ENCODE results near the gene EEF1A2. TPM values are rescaled to one million over a fixed set of nuclear protein-coding genes. Genes with fewer than 3 reads are reported as not detected.
A peak's percentile ranks its signal among the peaks of the same experiment; 100 is the strongest.

The EEF1A2 gene
- total RNA-seq, 2 donors from 2014 or later: 21.0 to 23.1 TPM

- Histone ChIP-seq H3K27me3 (no peaks in the 10 kb centered on the region), H3K4me1 (peaks cover 5% of the 10 kb centered on the region), H3K36me3 (replicated peaks in 1 of 2; ENCODE audit: insufficient read depth in 1 of 2, low read depth in 2 of 2) (no peaks in the 10 kb centered on the region), H3K9me3 (no peaks in the 10 kb centered on the region), H3K27ac (no peak overlapping the region), H3K4me3 (no peak overlapping the region)
- WGBS, 2 donors: 82 to 83% methylated on average over 8 to 9 of the region's 9 CpGs
- no peak for ATAC-seq
- TF ChIP-seq CTCF (IDR thresholded peaks at IDR 0.05) (no peak), POLR2A (IDR thresholded peaks at IDR 0.05) (no peak)
- DNase-seq: no peak
- intact Hi-C loops (cut with DNase I): no loop called here
These were observed 28.3 kb upstream of the EEF1A2 start for GRCh38 chr20:63527184-63527583.

- Histone ChIP-seq H3K9me3 (no peaks in the 10 kb centered on the region), H3K27me3 (no peaks in the 10 kb centered on the region), H3K4me1 (peaks cover 13% of the 10 kb centered on the region), H3K36me3 (replicated peaks in 1 of 2; ENCODE audit: insufficient read depth in 1 of 2, low read depth in 2 of 2) (no peaks in the 10 kb centered on the region), H3K27ac (no peak overlapping the region), H3K4me3 (no peak overlapping the region)
- no peak for ATAC-seq
- peak in 1 of 4 donors; percentile 16 for DNase-seq
- TF ChIP-seq CTCF (IDR thresholded peaks at IDR 0.05) (no peak), POLR2A (IDR thresholded peaks at IDR 0.05) (no peak)
- 13 to 15% methylated on average over 2 of the region's 2 CpGs for WGBS, 2 donors
- intact Hi-C loops (cut with DNase I): no loop called here
These were observed 27.1 kb upstream of the EEF1A2 start for GRCh38 chr20:63525971-63526370.

- ATAC-seq: no peak
- Histone ChIP-seq H3K4me1 (peaks cover 15% of the 10 kb centered on the region), H3K27me3 (no peaks in the 10 kb centered on the region), H3K27ac (no peak overlapping the region), H3K9me3 (no peaks in the 10 kb centered on the region), H3K4me3 (no peak overlapping the region), H3K36me3 (replicated peaks in 1 of 2; ENCODE audit: insufficient read depth in 1 of 2, low read depth in 2 of 2) (no peaks in the 10 kb centered on the region)
- intact Hi-C loops (cut with DNase I): no loop called here
- no peak for TF ChIP-seq CTCF (IDR thresholded peaks at IDR 0.05)
- 61 to 69% methylated on average over 3 of the region's 3 CpGs for WGBS, 2 donors
- no peak for DNase-seq
These were observed 26.3 kb upstream of the EEF1A2 start for GRCh38 chr20:63525185-63525584.

GRCh38 chr20:63522981-63523611 is 24.2 kb upstream of the EEF1A2 start:
- H3K4me3 ChIP-seq: no peak overlapping the region
- no peak overlapping the region for H3K27ac ChIP-seq
- no peaks in the 10 kb centered on the region for H3K27me3 ChIP-seq
- DNase-seq: peak in 2 of 4 donors; percentile 19 to 36
- 99 to 100% methylated on average over 5 to 11 of the region's 11 CpGs for WGBS, 2 donors
- TF ChIP-seq POLR2A (IDR thresholded peaks at IDR 0.05) (no peak), CTCF (IDR thresholded peaks at IDR 0.05) (no peak)
- H3K36me3 ChIP-seq (replicated peaks in 1 of 2; ENCODE audit: insufficient read depth in 1 of 2, low read depth in 2 of 2): no peaks in the 10 kb centered on the region
- no peaks in the 10 kb centered on the region for H3K9me3 ChIP-seq
- intact Hi-C loops (cut with DNase I): no loop called here
- peaks cover 24% of the 10 kb centered on the region for H3K4me1 ChIP-seq
- ATAC-seq: no peak
